Measurements from ENCODE around the gene MYO10.
"Not testable (repeated sequence)": the region's sequence is repeated elsewhere in the genome, so short reads cannot be mapped to it uniquely, and the experiment has no call there.

MYO10 gene

GRCh38 chr5:16659536-16659935, 276.6 kb downstream of the MYO10 start:
- DNase-seq, result no peak

DNA sequence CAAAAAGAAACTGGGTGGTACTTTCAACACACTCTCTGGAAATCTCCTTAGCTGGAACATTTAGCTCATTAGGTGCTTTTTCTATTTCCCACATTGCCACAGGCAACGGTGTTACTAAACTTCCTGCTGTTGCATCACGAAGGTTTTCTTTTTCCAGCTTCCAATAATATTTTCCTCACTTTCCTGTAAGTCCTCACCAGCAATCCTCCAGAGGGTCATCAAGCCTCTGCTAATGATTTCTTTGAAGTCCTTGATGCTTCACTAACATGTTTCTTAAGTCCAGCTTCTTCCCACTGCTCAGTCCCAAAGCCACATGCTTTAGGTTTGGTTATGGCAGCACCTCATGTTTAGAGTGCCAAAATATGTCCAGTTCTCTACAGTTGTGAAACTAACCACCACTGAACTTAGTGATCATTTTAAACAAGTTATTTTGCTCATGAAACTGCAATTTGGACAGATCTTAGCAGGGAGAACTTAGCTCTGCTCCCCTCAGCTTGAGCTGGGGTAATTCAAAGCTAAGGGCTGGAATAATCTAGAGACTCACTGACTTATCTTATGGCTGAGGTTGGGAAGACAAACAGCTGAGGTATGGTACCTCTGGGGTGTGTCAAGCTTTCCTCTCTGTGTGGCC, 279.4 kb downstream of the MYO10 start:
- no peak for DNase-seq

DNA sequence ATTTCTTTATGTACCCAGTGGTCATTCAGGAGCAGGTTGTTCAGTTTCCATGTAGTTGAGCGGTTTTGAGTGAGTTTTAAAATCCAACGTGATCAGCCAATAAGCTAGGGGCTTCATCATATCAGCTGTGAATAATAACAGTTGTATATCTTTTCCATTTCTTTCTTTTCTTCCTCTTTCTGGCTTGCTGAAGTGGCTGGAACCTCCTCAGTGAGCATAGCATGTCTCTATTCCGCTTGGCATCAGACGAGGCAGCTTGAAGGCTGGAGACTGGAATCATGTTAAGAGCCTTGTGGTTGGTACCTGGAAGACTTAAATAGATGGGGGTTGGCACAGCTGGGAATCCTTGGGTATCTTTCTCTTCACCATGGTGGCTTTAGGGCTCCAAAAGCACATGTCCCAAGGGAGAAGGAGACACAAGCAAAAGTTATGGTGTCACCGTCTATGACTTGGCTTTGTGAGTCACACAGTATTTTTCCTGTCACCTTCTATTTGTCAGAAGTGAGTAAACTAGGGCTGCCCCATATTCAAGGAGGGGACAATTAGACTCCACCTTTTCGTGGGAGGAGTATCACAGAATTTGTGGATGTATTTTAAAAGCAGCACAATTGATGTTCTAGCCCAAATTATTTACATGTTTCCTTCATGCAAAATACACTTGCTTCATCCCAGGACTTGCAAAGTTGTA, 281.3 kb downstream of the MYO10 start:
- DNase-seq, result no peak

DNA sequence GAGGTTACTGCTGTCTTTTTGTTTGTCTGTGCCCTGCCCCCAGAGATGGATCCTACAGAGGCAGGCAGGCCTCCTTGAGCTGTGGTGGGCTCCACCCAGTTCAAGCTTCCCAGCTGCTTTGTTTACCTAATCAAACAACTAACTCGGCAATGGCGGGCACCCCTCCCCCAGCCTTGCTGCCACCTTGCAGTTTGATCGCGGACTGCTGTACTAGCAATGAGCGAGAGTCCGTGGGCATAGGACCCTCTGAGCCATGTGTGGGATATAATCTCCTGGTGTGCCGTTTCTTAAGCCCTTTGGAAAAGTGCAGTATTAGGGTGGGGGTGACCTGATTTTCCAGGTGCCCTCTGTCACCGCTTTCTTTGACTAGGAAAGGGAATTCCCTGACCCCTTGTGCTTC, 287.3 kb downstream of the MYO10 start:
- not testable (repeated sequence) for DNase-seq

DNA sequence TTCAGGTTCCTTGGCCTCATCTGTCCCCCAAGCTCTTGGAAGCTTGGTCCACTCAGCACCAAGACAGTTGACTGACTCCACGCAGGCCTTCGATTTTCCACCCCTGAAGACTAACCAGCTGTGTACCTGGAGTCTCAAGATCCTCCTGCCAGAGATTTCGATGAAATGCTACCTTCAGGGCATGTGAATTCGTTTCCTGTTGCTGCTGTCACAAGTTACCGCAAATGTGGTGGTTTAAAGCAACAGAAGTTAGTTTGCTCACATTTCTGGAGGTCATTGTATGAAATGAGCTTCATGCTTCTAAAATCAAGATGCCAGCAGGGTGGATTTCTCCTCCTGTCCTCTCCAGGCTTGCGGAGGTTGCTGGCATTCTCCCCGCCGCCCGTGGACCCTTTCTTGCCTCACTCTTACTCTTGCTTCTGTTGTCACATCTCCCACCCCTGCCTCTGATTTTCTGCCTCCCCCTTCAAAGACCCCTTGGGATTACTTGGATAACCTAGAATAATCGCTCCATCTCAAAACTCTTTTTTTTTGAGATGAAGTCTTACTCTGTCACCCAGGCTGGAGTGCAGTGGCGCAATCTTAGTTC, 291.7 kb downstream of the MYO10 start:
- DNase-seq, result no peak

DNA sequence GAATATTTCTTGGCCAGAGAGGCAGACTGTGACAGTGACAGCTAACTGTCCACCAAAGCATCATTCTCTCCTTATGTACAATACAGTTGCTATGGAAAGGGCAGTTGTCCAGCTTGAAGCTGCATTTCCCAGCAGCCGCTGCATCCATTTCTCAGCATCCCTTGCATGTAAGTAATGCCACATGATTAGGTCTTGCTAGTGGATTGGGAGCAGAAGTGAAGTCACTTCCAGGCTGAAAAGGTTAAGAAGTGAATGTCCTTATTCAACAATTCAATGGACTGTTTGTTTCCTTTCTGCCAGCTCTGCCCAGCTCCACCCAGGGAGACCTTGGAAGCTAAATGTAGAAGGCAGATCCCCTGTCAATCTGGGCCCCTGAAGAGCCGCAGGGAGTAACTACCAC, 293.2 kb downstream of the MYO10 start:
- DNase-seq, result no peak

DNA sequence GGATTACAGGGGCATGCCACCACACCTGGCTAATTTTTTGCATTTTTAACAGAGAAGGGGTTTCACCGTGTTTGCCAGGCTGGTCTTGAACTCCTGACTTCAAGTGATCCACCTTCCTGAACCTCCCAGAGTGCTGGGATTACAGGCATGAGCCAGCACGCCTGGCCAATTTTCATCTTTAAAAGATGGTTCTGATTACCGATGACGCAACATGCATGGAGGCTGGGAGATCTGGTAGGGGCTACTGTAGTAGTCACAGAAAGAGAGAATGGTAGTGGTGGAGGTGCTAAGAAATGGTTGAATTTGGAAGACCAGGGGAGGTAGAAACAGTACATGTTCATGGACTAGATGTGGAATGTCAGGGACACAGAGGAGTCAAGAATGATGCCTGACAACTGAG, 296.9 kb downstream of the MYO10 start:
- DNase-seq, result no peak

DNA sequence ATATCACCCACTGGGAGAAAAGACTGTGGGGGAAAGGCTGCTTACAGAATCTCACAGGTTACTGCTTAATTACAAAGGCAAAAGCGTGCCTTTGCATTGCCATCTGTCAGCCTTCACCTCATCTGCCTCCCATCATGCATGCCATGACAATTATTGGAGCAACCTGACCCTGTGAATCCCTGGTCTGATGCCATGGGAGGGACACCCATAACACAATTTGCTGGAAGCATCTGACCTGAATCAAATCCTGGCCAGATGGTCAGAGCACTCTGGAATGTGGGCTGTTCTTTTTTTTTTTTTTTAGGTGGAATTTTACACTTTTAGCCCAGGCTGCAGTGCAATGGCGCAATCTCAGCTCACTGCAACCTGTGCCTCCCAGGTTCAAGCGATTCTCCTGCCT, 307.7 kb downstream of the MYO10 start:
- no peak for DNase-seq

- DNase-seq, result peak; percentile 8
Observed at GRCh38 chr5:16626696-16627264, 309.3 kb downstream of the MYO10 start.

DNA sequence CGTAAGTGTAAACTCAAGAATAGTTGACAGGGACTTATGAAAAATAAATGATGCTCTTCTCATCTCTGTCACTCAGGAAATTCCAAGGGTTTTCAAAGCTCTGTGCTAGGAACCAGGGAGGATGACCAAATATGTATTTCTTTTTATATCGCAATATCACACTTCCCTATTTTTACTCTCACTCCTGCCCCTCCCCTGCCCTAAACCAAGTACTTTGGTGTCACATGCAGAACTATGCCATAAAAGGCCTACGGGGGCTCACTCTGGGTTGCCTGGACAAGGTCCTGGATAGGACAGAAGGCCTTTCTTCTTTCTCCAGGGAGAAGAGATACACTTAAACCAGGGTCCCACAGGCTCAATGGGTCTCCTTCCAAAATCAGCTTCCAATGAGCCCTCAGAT, 311.0 kb downstream of the MYO10 start:
- no peak for DNase-seq

DNA sequence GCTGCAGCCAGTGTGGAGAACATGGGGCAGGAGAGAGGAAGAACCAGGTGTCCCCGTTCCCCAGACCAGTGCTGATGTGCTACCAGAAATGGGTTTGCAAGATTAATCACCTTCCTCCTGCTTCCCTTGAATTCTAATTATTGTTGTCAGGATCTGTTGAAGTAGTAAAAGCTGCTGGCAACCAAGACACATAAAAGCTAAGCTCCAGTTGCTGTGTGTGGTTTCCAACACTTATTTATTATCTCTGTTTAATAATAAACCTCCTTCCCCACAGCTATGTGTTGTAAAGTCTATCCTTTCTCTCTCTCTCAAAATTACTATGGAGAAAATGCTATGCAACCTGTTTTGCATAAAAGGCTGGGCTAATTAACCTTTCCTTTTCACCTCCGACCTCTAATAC, 317.0 kb downstream of the MYO10 start:
- no peak for DNase-seq

GRCh38 chr5:16618138-16618897, 317.8 kb downstream of the MYO10 start:
- DNase-seq, result no peak

DNA sequence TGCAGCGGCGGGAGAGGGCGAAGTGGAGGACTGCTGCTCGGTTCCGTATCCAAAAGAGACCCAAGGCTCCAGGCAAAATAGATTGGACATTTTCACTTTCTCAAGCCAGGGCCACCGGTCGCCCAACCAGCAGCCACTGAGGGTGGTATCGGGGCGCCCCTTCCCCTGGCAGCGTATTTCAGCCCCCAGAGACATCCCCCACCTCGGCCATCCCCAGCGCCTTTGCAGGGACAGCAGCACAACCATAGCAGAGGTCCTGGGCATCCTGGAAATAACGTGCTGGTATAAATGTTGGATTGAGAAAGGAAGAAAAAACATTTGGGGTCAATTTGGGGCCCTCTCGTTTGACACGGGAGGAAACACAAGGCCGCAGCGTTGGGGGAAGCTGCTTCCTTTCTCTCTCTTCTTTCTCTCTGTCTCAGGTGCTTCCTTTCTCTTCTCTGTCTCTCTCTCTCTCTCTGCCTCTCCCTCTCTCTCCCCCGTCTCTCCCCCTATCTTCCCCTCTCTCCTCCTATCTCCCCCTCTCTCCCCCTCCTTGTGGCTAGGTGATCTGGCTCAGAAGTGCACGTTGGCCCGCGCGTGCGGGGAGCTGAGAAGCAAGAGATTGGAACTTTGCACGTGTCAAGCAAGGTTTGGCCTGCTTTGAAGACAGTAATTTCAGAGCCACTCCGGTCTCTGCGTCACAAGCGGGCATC, 318.7 kb downstream of the MYO10 start:
- peak; percentile 45 for DNase-seq

DNA sequence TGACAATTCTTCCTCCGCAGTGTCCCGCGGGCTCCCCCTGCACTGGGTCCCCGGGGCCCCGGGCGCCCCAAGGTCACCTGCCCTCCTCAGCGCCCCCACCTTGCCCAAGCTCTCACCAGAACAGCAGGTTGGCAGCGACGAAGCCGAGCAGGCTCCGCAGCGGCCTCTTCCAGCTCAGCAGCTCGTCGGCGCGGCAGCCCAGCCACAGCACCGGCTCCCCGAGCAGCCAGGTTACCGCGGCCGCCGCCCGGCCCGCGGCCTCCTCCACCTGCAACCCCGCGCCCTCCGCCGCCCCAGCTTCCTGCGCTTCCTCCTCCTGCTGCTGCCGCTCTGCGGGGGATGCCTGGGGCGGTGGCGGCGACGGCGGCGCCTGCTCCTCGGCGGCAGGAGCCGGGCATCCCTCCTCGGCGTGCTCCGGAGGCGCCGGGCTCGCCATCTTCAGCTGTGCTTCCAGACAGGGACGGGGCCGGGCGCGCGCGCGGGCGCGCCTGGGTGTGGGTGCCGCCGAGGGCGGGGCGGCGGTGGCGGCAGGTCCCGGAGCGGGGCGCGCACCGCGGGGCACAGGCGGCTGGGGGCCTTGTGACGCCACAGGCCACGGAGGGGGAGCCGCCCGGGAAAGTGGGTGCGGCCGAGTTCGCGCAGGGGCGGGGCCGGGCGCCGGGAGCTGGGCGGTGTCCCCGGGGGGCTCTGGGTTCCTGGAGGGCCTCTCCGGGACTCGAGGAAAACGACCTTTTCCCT, 319.4 kb downstream of the MYO10 start, which contains the start of gene RETREG1:
TSS of gene RETREG1 (minus strand) at position 462 of the 738 bp plus-strand sequence. CDS start at position 436, 26 bp downstream.
- peak; percentile 82 for DNase-seq

DNA sequence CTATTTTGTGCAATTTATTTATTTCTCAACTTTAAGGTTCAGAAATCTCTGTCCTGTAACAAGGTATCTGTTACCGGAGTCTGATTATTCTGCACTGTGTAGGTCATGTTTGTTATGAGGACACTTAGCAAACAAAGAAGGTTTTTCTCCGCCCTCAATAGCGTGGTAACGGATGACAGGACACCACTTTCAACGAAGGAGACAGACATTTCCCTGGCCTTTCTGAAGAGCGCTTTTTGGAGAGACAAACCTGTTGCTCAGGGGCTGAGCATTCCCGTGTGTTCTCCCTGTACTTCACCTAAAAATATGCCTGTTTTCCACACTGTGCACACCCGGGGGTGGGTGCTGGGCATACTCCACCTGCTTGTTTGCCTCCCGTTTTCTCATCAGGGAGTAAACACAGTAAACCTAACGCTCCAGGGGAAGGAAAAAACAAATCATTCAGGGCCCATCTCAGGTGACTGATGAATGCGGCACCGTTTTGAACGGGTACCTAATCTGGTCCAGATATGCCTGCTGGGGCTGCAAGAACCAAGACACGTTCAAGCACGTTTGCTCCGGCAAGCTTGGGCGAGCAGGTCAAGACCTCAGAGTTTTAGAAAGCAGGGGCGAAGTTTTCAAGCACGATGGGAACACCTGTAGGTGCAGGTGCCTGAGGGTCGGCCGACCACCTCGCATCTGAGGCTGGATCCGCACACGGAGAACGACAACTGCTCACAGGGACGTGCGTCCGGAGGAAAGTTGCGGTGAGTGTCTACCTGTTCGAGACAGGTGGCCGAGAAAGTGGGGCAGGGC, 320.1 kb downstream of the MYO10 start:
- DNase-seq, result peak; percentile 14

GRCh38 chr5:16612007-16612406, 324.1 kb downstream of the MYO10 start:
- no peak for DNase-seq

Data from activated naive CD4-positive, alpha-beta T cell treated with Interleukin-2 at 50 U/mL for 16 hours (primary cell).